Measurements from ENCODE around the gene WDR31.

WDR31 gene

GRCh38 chr9:113355040-113355596 lies 15.0 kb upstream of the WDR31 start:
- peak; percentile 40 for DNase-seq (ENCODE audit: low read depth)
- TF ChIP-seq CTCF (conservative IDR thresholded peaks at IDR 0.05; ENCODE audit: control insufficient read depth, insufficient read depth, low read depth, low read length): peak; percentile 21
- H3K4me3 ChIP-seq (ENCODE audit: control insufficient read depth, low read depth, low read length): no peak overlapping the region

DNA sequence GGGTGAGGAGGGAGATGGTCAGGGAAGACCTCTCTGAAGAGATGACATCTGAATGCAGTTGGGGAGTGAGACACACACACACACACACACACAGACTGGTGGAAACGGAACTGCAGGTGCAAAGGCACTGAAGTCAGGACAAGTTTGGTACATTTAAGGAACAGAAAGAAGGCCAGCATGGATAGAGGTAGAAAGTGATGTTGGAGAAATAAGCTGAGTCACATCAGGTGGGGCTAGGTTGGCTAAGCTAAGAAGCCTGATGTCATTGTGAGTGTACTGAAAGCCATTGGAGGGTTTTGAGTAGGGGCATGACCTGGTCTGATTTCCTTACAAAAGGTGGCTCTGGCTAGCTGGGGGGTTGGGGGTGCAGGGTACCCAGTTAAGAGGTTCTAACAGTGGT lies 12.3 kb upstream of the WDR31 start:
- TF ChIP-seq CTCF (conservative IDR thresholded peaks at IDR 0.05; ENCODE audit: control insufficient read depth, insufficient read depth, low read depth, low read length): no peak
- no peak overlapping the region for H3K4me3 ChIP-seq (ENCODE audit: control insufficient read depth, low read depth, low read length)
- DNase-seq (ENCODE audit: low read depth): no peak

DNA sequence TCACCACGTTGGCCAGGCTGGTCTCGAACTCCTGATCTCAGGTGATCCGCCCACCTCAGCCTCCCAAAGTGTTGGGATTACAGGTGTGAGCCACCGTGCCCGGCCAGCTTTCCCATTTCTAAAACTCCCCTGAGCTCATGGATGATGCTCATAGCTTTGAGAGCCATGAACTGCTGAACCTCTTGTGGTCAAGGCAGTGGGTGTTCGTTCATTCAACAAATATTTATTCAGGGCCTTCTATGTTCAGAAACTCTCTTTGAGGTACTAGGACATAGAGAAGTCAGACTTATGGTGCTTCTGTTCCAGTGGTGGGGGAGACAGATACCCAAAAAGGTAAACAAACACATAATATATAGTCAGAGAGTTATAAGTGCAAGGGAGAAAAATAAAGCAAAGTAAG lies 11.9 kb upstream of the WDR31 start:
- TF ChIP-seq CTCF (conservative IDR thresholded peaks at IDR 0.05; ENCODE audit: control insufficient read depth, insufficient read depth, low read depth, low read length): no peak
- DNase-seq (ENCODE audit: low read depth): no peak
- H3K4me3 ChIP-seq (ENCODE audit: control insufficient read depth, low read depth, low read length): no peak overlapping the region

DNA sequence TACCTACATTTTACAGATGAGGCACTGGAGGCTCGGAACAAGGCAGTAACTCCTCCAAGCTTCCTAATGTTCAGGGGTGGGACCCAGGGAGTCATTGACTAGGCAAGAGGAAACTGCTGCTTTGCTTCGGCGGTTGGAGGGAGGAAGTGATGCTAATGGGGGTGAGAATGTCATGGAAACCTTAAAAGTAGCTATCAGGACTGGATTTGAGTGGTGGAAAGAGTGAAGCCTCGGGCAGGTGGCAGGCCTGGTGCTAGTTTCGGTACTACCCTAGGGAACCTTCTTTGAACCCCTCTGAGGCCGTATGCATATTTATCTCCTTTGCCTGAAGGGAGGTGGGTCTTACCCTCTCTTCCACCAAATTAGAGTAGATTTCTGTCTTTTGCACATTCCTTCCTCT lies 10.9 kb upstream of the WDR31 start:
- H3K4me3 ChIP-seq (ENCODE audit: control insufficient read depth, low read depth, low read length): no peak overlapping the region
- TF ChIP-seq CTCF (conservative IDR thresholded peaks at IDR 0.05; ENCODE audit: control insufficient read depth, insufficient read depth, low read depth, low read length): no peak
- no peak for DNase-seq (ENCODE audit: low read depth)

DNA sequence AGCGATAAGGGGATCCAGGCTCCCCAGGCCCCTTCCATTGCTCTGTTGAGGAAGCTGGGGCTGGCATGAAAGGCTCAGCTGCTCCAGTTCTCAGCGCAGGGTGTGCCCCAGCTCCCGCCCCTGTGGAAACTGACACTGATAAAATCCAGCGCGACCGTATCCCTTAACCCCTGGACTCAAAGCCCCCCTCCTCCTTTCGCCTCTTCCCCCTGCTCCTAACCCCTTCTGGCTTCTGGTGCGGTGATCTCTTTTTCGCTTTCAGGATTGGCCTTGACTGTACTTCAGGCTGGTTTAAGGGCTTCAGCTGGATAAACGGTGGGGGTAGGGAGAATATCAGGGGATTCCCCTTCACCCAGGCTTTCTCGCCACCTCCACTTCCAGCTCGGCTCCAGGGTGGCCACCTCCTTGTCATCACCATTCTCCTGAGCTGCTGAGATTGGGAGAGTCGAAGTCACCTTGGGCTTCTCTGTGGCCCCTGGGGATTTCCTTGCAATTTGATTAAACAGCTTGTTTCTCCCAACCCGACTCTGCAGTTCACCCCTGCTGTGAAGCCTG lies 10.1 kb upstream of the WDR31 start:
- DNase-seq (ENCODE audit: low read depth): no peak
- H3K4me3 ChIP-seq (ENCODE audit: control insufficient read depth, low read depth, low read length): no peak overlapping the region
- no peak for TF ChIP-seq CTCF (conservative IDR thresholded peaks at IDR 0.05; ENCODE audit: control insufficient read depth, insufficient read depth, low read depth, low read length)

- no peak for DNase-seq (ENCODE audit: low read depth)
- TF ChIP-seq CTCF (conservative IDR thresholded peaks at IDR 0.05; ENCODE audit: control insufficient read depth, insufficient read depth, low read depth, low read length): no peak
- no peak within 1 kb of the TSS for H3K4me3 ChIP-seq (ENCODE audit: control insufficient read depth, low read depth, low read length)
Observed at GRCh38 chr9:113349445-113350094, 9.5 kb upstream of the WDR31 start, which contains the start of gene BSPRY. Gene BSPRY (plus strand): TSS chr9:113349541. CDS start chr9:113349580, 39 bp downstream.
